ENCODE results near the gene WDSUB1.
A peak's percentile ranks its signal among the peaks of the same experiment; 100 is the strongest.

Gene WDSUB1

GRCh38 chr2:159219394-159219998 lies 67.0 kb downstream of the WDSUB1 start:
- no peak for DNase-seq

- DNase-seq, result no peak
Measured at GRCh38 chr2:159218389-159218788, 68.1 kb downstream of the WDSUB1 start.

GRCh38 chr2:159217676-159218075 lies 68.8 kb downstream of the WDSUB1 start:
- DNase-seq, result no peak

- DNase-seq, result no peak
Measured at GRCh38 chr2:159215116-159215515, 71.4 kb downstream of the WDSUB1 start.

- no peak for DNase-seq
Measured at GRCh38 chr2:159214325-159214865, 72.1 kb downstream of the WDSUB1 start.

GRCh38 chr2:159213296-159213695 lies 73.2 kb downstream of the WDSUB1 start:
- DNase-seq, result no peak

- DNase-seq, result no peak
Measured at GRCh38 chr2:159211447-159212396, 74.8 kb downstream of the WDSUB1 start.

GRCh38 chr2:159209341-159210306 lies 76.9 kb downstream of the WDSUB1 start:
- DNase-seq, result no peak

GRCh38 chr2:159208438-159208837 lies 78.1 kb downstream of the WDSUB1 start:
- DNase-seq, result no peak

GRCh38 chr2:159206736-159207380 lies 79.6 kb downstream of the WDSUB1 start:
- DNase-seq, result no peak

GRCh38 chr2:159204381-159205144 lies 81.9 kb downstream of the WDSUB1 start:
- DNase-seq, result no peak

GRCh38 chr2:159202568-159203071 lies 83.9 kb downstream of the WDSUB1 start:
- DNase-seq, result no peak

GRCh38 chr2:159201360-159202063 lies 85.0 kb downstream of the WDSUB1 start:
- DNase-seq, result no peak

- DNase-seq, result no peak
Measured at GRCh38 chr2:159200498-159200897, 86.0 kb downstream of the WDSUB1 start.

GRCh38 chr2:159199761-159200465 lies 86.6 kb downstream of the WDSUB1 start:
- DNase-seq, result no peak

GRCh38 chr2:159199236-159199635 lies 87.3 kb downstream of the WDSUB1 start:
- DNase-seq, result no peak

- DNase-seq, result no peak
Measured at GRCh38 chr2:159196393-159196925, 90.0 kb downstream of the WDSUB1 start.

- DNase-seq, result no peak
Measured at GRCh38 chr2:159195697-159196096, 90.8 kb downstream of the WDSUB1 start.

GRCh38 chr2:159194241-159194640 lies 92.3 kb downstream of the WDSUB1 start:
- DNase-seq, result no peak

- peak in 1 of 2 donors; percentile 33 for DNase-seq
Measured at GRCh38 chr2:159193791-159194190, 92.7 kb downstream of the WDSUB1 start.

Measured in inflammatory macrophage treated with lipopolysaccharide for 1 hour (primary cell).